ENCODE data around the gene RAPGEF4. TPM values are rescaled to one million over a fixed set of nuclear protein-coding genes. Genes with fewer than 3 reads are reported as not detected.

RAPGEF4 gene
- total and polyA plus RNA-seq, 2 of the 13 experiments (the other 11 are each of a cell fraction or from before 2014, with no cell fraction given) = 0.78 to 0.91 TPM

DNA sequence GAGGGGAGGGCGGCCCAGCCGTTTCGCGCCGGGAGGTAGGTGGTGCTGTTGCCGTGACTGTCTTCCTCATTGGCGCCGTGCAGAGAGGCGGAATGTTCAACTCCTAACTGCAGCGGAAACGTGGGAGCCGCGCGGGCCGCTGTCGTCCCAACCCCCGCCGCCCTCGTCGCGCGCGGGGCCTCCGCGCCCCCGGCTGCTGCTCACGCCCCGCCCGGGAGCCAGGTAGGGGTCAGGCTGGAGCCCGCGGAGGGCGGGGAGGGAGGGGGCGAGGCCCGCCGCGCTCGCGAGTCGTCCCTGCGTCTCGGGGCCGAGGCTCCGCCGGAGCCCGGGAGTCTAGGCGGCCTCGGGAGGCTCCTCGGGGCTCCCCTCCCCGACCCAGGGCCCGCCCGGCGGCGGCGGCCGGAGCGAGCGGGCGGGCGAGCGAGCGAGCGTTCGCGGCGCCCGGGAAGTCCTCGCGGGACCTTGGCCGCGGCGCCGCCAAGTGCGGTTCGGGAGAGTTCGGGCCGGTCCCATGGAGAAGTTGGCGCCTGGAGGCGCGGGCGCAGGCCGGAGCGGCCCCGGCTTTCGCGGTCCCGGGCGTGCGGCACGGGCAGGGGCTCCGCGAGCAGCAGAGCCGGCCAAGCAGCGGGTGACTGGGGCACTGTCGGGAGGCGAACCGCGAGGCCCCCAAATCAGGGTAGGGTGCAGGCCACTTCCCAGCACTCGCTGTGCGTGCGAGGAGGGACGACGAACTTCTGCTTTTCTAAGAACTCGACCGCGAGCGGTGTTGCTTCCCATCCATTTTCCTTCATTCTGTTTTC, 340.3 kb downstream of the RAPGEF4 start, which contains the start of gene MAP3K20 (continued):
- TF ChIP-seq, protein P1, sequence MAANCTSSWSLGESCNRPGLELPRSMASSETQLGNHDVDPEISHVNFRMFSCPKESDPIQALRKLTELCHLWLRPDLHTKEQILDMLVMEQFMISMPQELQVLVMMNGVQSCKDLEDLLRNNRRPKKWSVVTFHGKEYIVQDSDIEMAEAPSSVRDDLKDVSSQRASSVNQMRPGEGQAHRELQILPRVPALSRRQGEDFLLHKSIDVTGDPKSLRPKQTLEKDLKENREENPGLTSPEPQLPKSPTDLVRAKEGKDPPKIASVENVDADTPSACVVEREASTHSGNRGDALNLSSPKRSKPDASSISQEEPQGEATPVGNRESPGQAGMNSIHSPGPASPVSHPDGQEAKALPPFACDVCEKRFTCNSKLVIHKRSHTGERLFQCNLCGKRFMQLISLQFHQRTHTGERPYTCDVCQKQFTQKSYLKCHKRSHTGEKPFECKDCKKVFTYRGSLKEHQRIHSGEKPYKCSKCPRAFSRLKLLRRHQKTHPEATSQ (CRISPR knock-in tag; IDR thresholded peaks at IDR 0.05; ENCODE audit: borderline replicate concordance) = 0 out of 2 replicates have a peak, but pooled peaks have one; percentile 4
- no peak for TF ChIP-seq SP2 (CRISPR knock-in tag; IDR thresholded peaks at IDR 0.05)
- TF ChIP-seq MAZ (IDR thresholded peaks at IDR 0.05; ENCODE audit: borderline replicate concordance, low read depth, low read length) = 0 out of 2 replicates have a peak, but pooled peaks have one; percentile 46
- TF ChIP-seq MAZ (CRISPR knock-in tag; IDR thresholded peaks at IDR 0.05; ENCODE audit: low read depth) = peak; percentile 90
- no peak for TF ChIP-seq PHF5A (CRISPR knock-in tag; IDR thresholded peaks at IDR 0.05; ENCODE audit: low read depth, unreplicated experiment)
- no peak for TF ChIP-seq MAFK (conservative IDR thresholded peaks at IDR 0.05 in 1 of 2, IDR thresholded peaks at IDR 0.05 in 1 of 2; ENCODE audit: low read length in 2 of 2)
- no peak for TF ChIP-seq ZFP41 (CRISPR knock-in tag; IDR thresholded peaks at IDR 0.05; ENCODE audit: borderline replicate concordance)
- peak; percentile 33 for TF ChIP-seq TEAD3 (CRISPR knock-in tag; optimal IDR thresholded peaks at IDR 0.05; ENCODE audit: borderline replicate concordance)
- TF ChIP-seq RBAK (CRISPR knock-in tag; IDR thresholded peaks at IDR 0.05) = no peak
- no peak for TF ChIP-seq RCOR2 (CRISPR knock-in tag; IDR thresholded peaks at IDR 0.05)
- no peak for TF ChIP-seq SMARCC2 (IDR thresholded peaks at IDR 0.05)
- TF ChIP-seq ZFP36 (IDR thresholded peaks at IDR 0.05; ENCODE audit: borderline replicate concordance, low read depth, low read length, partially characterized antibody) = no peak
- peak; percentile 61; the same call in 1 of the 2 replicates for TF ChIP-seq GATAD2A (CRISPR knock-in tag; IDR thresholded peaks at IDR 0.05)
- TF ChIP-seq MIER2 (CRISPR knock-in tag; IDR thresholded peaks at IDR 0.05) = no peak
- no peak; the same call in 1 of the 2 replicates for TF ChIP-seq RNF2 (conservative IDR thresholded peaks at IDR 0.05; ENCODE audit: low read depth)
- TF ChIP-seq FOXM1 (CRISPR knock-in tag; IDR thresholded peaks at IDR 0.05) = no peak
- TF ChIP-seq, protein P2, sequence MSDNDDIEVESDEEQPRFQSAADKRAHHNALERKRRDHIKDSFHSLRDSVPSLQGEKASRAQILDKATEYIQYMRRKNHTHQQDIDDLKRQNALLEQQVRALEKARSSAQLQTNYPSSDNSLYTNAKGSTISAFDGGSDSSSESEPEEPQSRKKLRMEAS (IDR thresholded peaks at IDR 0.05) = peak; percentile 87
- TF ChIP-seq ATF7 (IDR thresholded peaks at IDR 0.05) = no peak
- no peak for TF ChIP-seq ATF7 (CRISPR knock-in tag; IDR thresholded peaks at IDR 0.05)
- TF ChIP-seq MTA3 (CRISPR knock-in tag; IDR thresholded peaks at IDR 0.05) = no peak
- TF ChIP-seq ZSCAN25 (CRISPR knock-in tag; IDR thresholded peaks at IDR 0.05) = peak; percentile 87
- TF ChIP-seq, protein P3, sequence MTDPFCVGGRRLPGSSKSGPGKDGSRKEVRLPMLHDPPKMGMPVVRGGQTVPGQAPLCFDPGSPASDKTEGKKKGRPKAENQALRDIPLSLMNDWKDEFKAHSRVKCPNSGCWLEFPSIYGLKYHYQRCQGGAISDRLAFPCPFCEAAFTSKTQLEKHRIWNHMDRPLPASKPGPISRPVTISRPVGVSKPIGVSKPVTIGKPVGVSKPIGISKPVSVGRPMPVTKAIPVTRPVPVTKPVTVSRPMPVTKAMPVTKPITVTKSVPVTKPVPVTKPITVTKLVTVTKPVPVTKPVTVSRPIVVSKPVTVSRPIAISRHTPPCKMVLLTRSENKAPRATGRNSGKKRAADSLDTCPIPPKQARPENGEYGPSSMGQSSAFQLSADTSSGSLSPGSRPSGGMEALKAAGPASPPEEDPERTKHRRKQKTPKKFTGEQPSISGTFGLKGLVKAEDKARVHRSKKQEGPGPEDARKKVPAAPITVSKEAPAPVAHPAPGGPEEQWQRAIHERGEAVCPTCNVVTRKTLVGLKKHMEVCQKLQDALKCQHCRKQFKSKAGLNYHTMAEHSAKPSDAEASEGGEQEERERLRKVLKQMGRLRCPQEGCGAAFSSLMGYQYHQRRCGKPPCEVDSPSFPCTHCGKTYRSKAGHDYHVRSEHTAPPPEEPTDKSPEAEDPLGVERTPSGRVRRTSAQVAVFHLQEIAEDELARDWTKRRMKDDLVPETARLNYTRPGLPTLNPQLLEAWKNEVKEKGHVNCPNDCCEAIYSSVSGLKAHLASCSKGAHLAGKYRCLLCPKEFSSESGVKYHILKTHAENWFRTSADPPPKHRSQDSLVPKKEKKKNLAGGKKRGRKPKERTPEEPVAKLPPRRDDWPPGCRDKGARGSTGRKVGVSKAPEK (CRISPR knock-in tag; IDR thresholded peaks at IDR 0.05; ENCODE audit: borderline replicate concordance) = no peak
- TF ChIP-seq ZNF577 (CRISPR knock-in tag; IDR thresholded peaks at IDR 0.05; ENCODE audit: borderline replicate concordance, low read depth) = no peak
- peak; percentile 47 for TF ChIP-seq GABPB1 (CRISPR knock-in tag; IDR thresholded peaks at IDR 0.05)
- TF ChIP-seq RFX3 (CRISPR knock-in tag; IDR thresholded peaks at IDR 0.05) = no peak
- TF ChIP-seq, protein P4, sequence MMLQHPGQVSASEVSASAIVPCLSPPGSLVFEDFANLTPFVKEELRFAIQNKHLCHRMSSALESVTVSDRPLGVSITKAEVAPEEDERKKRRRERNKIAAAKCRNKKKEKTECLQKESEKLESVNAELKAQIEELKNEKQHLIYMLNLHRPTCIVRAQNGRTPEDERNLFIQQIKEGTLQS (CRISPR knock-in tag; IDR thresholded peaks at IDR 0.05) = no peak
- peak; percentile 23; the same call in 1 of the 2 replicates for TF ChIP-seq ZNF749 (CRISPR knock-in tag; IDR thresholded peaks at IDR 0.05; ENCODE audit: borderline replicate concordance)
- TF ChIP-seq CREB1 (IDR thresholded peaks at IDR 0.05) = no peak
- no peak for TF ChIP-seq CREB1 (CRISPR knock-in tag; IDR thresholded peaks at IDR 0.05)

All from HepG2 (cell line).